Myocyte (in vitro differentiated cells): ENCODE measurements around the gene STAM. TPM values are rescaled to one million over a fixed set of nuclear protein-coding genes. Genes with fewer than 3 reads are reported as not detected.
"Not testable (repeated sequence)": the region's sequence is repeated elsewhere in the genome, so short reads cannot be mapped to it uniquely, and the experiment has no call there.

Experiments used
- DNase-seq: peaks from one replicate; pipeline ENCODE4 v3.0.0-alpha.2; 2012; ENCODE audit warnings: low read depth
- total RNA-seq: library from RNA; depleted of rRNA; stranded (reverse); fragments of >200 nt; gene quantifications from 2 replicates; pipeline ENCODE4 v1.2.3, GENCODE V29; 2014

STAM gene
- total RNA-seq, 1 donor from 2014 or later = 77.6 TPM

- DNase-seq = not testable (repeated sequence)
Measured at GRCh38 chr10:17722317-17723014, 78.5 kb downstream of the STAM start.

DNA sequence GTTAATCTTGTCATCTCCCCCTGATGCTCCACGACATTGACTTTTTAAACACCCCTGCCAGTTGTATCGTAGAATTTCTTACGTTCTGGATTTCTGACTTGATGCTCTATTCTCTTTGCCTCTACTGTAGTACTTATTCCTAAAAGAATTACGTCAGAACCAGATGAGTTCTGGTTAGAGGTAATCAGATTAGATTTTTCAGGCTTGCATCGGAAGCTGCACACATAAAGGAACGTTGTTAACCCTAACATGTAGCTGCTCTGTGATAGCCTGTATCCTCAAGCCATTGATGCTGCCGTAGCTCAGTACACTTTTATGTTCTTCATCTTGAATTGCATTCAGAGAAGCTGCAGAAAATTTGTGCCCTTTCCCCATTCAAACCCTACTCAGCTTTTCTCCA, 81.8 kb downstream of the STAM start:
- DNase-seq = no peak

- DNase-seq = no peak
Measured at GRCh38 chr10:17729630-17730029, 85.7 kb downstream of the STAM start.

- DNase-seq = no peak
Measured at GRCh38 chr10:17730667-17731066, 86.7 kb downstream of the STAM start.

GRCh38 chr10:17731331-17732020, 87.5 kb downstream of the STAM start:
- no peak for DNase-seq

DNA sequence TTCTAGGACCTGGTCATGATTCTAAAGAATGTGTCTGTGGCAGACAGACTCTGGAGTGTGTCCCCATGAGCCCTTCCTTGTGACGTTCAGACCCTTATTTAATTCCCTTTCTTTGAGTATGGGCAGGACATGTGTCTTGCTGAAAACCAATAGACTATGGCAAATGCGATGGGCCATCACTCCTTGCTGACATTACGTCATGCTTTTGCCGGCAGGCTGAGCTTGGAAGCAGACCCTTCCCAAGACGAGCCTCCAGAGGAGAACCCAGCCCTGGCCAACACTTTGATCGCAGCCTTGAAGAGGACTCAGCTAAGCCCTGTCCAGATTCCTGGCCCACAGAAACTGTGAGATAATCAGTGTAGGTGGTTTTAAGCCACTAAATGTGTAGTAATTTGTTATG, 89.7 kb downstream of the STAM start:
- no peak for DNase-seq

DNA sequence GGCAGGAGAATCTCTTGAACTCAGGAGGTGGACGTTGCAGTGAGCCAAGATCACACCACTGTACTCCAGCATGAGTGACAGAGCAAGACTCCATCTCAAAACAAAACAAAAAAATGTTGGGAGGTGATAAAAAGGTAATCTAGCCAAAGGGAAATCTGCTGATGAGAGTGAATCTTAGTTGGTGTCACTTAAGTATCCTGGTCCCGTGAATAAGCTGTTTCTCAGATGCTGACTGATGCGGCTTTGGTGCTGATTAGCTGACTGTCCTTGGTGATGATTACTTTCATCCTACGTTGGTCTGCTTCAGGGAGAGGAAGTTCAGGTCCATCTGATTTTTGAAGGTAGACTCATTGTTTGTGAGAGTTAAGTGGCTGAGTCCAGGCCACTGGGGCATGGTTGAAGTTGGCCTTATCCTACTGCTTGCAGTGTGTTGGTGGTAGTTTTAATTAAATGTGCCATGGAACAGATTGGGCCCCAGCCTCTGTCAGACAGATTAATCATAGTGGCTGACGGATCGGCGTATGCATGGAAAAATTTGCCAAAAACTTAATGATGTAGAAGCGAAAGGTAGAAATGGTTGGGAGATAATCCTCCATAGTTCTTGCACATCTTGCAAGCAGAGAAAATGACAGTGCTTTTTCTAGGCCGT, 90.6 kb downstream of the STAM start:
- no peak for DNase-seq

GRCh38 chr10:17735166-17735941, 91.4 kb downstream of the STAM start:
- DNase-seq = no peak

GRCh38 chr10:17736223-17736622, 92.3 kb downstream of the STAM start:
- DNase-seq = no peak

- peak; percentile 39 for DNase-seq
Measured at GRCh38 chr10:17737027-17737965, 93.3 kb downstream of the STAM start.

DNA sequence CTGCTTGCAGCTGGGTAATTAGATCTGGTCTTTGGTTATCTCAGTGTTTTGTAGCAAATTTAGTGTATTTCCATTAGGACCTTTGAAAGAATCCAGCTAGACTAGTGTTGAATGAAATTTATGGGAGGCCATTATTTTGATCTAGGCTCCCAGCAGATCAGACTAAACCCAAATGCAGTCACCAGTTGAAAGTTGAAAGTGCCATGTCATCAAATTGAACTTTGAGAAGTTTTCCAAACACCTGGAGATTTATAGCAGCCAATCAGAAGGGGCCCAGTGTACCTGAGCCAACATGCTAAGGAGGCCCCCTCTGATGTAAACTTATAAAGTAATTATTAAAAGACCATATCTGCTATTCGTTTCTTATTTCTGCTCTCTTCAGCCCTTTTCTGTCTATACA, 96.7 kb downstream of the STAM start:
- no peak for DNase-seq

GRCh38 chr10:17742918-17743317, 99.0 kb downstream of the STAM start:
- DNase-seq = peak; percentile 47

- DNase-seq = no peak
Measured at GRCh38 chr10:17743437-17743836, 99.5 kb downstream of the STAM start.

GRCh38 chr10:17744341-17744861, 100.5 kb downstream of the STAM start:
- DNase-seq = peak; percentile 60

DNA sequence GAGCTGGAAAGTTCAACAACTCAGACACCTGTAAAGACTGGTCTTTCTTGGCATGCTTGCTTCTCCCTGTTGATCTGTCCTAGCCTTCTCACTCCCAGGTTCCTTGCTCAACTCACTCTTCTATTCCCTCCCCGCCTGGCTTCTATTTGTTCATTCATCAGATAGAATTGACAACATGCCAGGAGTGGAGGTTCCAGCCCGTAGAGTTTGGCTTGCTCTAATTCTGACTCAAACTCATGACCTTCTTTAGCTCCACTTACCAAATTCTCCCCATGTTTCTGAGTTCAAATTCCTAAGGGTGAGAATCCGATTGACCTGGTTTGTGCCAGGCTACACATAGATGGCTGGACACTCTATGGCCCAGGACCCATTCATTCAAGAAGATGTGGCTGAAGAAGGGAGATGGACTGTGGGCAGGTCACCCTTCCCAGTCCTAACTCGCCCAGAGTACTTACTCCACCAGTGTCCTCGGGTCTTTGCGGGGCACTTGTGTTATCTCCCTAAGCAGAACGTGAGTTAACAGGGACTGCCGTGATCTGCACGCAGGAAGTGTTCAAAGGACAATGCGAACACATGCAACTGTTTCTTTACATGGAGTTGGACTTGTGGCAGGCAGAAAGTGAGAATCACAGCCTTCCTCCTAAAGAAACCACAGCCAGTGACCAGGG, 104.1 kb downstream of the STAM start:
- no peak for DNase-seq

DNA sequence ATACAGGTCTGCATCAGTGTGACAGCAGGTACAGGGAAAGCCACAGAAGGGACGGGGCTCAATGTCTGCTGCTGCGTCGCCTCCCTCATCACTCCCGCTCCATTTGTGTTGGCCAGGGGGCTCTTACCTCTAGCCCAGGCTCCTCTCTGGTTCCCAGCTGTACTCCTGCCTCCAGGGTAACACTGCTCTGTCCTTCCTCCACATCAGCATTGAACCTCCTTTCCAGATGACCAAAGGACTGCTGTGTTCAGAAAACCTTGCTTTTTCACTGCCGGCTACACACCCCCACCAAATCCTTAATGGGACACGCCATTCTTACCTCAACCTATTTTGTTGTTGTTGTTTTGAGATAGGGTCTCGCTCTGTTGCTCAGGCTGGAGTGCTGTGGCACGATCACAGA, 105.9 kb downstream of the STAM start:
- no peak for DNase-seq

DNA sequence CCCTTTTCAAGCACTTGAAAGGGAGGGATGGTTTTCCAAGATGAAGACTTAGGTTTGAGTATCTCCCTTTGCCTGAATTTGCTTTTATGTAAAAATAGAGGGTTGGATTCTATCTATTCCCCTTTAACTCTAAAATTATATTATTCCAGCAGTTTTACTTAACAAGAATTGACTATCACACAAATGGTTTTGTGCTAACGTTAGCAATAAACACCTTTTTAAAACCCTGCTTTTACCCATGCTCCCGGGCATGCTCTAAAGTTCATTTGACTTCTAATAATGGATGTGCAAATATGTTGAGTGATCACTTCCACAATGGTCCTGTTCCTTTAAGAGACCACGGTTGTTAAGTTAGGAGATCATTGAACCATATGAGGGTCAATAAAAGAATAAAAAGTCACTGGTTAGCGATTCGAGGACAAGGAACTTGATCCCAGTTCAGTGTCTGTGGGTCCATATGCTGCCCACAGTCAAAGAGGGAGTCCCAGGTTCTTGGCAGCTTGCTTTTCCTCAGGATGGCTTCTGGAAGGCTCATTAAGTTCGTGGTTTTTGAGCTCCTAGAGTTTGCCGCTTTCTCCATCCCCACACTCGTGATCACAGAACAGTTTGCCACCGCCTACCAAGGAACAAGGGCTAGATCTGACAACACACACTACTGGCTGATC, 108.0 kb downstream of the STAM start, which contains the start of gene TMEM236:
Gene TMEM236 (plus strand): TSS at position 421 of the 665 bp plus-strand sequence. CDS start 95 bp downstream, at position 516.
- DNase-seq = peak; percentile 7

- no peak for DNase-seq
Measured at GRCh38 chr10:17756557-17757217, 112.7 kb downstream of the STAM start.
